ENCODE measurements around the gene METTL21A. TPM values are rescaled to one million over a fixed set of nuclear protein-coding genes. Genes with fewer than 3 reads are reported as not detected.

The METTL21A gene
- total and polyA plus RNA-seq, 2 donors from 2014 or later, result 10.7 to 17.4 TPM

DNA sequence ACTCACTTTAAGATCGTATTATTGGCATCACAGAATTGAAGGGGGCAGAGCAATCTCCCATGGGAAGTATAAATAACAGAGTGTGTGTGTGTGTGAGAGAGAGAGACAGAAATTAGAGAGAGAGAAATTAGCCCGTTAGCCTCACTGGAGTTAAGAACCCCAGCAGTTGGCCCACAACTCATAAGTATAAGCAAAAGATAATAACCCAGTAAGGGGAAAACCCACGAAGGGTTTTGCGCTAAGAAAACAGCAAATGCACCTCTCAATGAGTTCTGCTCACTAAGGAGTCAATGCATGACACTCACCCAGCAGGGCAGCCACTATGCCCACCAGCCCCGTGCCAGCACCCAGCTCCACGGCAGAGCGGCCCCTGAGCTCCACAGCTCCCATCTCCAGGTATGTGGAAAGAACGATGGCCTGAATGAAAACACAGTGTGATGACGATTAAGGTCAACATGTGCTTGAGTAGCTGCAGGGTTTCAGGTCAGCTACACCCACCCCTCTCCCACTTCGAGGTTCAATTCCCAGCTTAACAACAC is 3.6 kb downstream of the METTL21A start:
- no peak for DNase-seq
- no peak for FAIRE-seq
- Histone ChIP-seq H3K4me3 (ENCODE audit: low read length in 3 of 3) (no peak overlapping the region), H3K9me3 (ENCODE audit: control insufficient read depth in 2 of 3, insufficient read depth in 1 of 3, low read length in 3 of 3) (no peaks in the 10 kb centered on the region), H3K36me3 (ENCODE audit: control insufficient read depth in 2 of 3, insufficient read depth in 3 of 3, low read length in 3 of 3) (peaks cover 0 to 5% (median 5%) of the 10 kb centered on the region in 3 donors), H3K27ac (ENCODE audit: low read depth in 2 of 2, low read length in 2 of 2) (no peak overlapping the region), H3K27me3 (ENCODE audit: control insufficient read depth, insufficient read depth, low read length) (no peaks in the 10 kb centered on the region), H3K4me1 (ENCODE audit: control insufficient read depth in 2 of 3, insufficient read depth in 2 of 3, low read depth in 1 of 3, low read length in 3 of 3) (peaks cover 0 to 5% (median 3%) of the 10 kb centered on the region in 3 donors), H3K9ac (ENCODE audit: low read length in 3 of 3) (no peak overlapping the region)
- TF ChIP-seq, protein P1, sequence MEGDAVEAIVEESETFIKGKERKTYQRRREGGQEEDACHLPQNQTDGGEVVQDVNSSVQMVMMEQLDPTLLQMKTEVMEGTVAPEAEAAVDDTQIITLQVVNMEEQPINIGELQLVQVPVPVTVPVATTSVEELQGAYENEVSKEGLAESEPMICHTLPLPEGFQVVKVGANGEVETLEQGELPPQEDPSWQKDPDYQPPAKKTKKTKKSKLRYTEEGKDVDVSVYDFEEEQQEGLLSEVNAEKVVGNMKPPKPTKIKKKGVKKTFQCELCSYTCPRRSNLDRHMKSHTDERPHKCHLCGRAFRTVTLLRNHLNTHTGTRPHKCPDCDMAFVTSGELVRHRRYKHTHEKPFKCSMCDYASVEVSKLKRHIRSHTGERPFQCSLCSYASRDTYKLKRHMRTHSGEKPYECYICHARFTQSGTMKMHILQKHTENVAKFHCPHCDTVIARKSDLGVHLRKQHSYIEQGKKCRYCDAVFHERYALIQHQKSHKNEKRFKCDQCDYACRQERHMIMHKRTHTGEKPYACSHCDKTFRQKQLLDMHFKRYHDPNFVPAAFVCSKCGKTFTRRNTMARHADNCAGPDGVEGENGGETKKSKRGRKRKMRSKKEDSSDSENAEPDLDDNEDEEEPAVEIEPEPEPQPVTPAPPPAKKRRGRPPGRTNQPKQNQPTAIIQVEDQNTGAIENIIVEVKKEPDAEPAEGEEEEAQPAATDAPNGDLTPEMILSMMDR (IDR thresholded peaks at IDR 0.05; ENCODE audit: borderline replicate concordance, extremely low read depth, insufficient read depth), result no peak
- intact Hi-C loops (cut with DNase I), result no loop called here

DNA sequence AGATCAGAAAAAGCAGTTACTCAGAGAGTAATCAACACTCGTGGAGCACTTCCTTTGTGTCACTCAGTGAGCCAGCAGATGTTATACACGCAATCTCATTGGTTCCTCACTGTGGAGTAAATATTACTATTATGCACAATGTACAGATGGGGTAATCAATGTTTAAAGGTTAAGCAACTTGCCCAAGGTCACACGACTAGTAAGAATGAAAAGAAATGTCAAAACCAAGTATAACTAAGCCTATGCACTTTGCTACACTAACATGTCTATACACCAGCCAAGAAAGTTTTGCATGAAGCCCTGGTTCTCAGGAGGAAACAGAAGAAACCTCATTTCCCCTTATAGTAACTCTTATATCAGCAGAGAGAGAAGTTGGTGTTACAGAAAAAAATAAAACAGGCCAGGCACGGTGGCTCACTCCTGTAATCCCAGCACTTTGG is 5.4 kb downstream of the METTL21A start:
- no peak overlapping the region for H3K27ac ChIP-seq (ENCODE audit: low read depth in 2 of 2, low read length in 2 of 2)
- no peak overlapping the region for H3K9ac ChIP-seq (ENCODE audit: low read length in 3 of 3)
- H3K36me3 ChIP-seq (ENCODE audit: control insufficient read depth in 2 of 3, insufficient read depth in 3 of 3, low read length in 3 of 3), result peaks cover 0 to 5% (median 5%) of the 10 kb centered on the region in 3 donors
- no peak overlapping the region for H3K4me3 ChIP-seq (ENCODE audit: low read length in 3 of 3)
- TF ChIP-seq, protein P1 (IDR thresholded peaks at IDR 0.05; ENCODE audit: borderline replicate concordance, extremely low read depth, insufficient read depth), result no peak
- peaks cover 0 to 5% (median 3%) of the 10 kb centered on the region in 3 donors for H3K4me1 ChIP-seq (ENCODE audit: control insufficient read depth in 2 of 3, insufficient read depth in 2 of 3, low read depth in 1 of 3, low read length in 3 of 3)
- no peaks in the 10 kb centered on the region for H3K27me3 ChIP-seq (ENCODE audit: control insufficient read depth, insufficient read depth, low read length)
- H3K9me3 ChIP-seq (ENCODE audit: control insufficient read depth in 2 of 3, insufficient read depth in 1 of 3, low read length in 3 of 3), result no peaks in the 10 kb centered on the region
- no peak for FAIRE-seq
- DNase-seq, result no peak
- intact Hi-C loops (cut with DNase I), result no loop called here

GRCh38 chr2:207617011-207617671 is 8.1 kb downstream of the METTL21A start:
- Histone ChIP-seq H3K27me3 (ENCODE audit: control insufficient read depth, insufficient read depth, low read length) (no peaks in the 10 kb centered on the region), H3K27ac (ENCODE audit: low read depth in 2 of 2, low read length in 2 of 2) (peak overlapping the region; percentile 45 to 53), H3K36me3 (ENCODE audit: control insufficient read depth in 2 of 3, insufficient read depth in 3 of 3, low read length in 3 of 3) (peaks cover 0 to 5% (median 5%) of the 10 kb centered on the region in 3 donors), H3K4me1 (ENCODE audit: control insufficient read depth in 2 of 3, insufficient read depth in 2 of 3, low read depth in 1 of 3, low read length in 3 of 3) (peaks cover 0 to 2% (median 0%) of the 10 kb centered on the region in 3 donors), H3K9ac (ENCODE audit: low read length in 3 of 3) (no peak overlapping the region), H3K4me3 (ENCODE audit: low read length in 3 of 3) (no peak overlapping the region), H3K9me3 (ENCODE audit: control insufficient read depth in 2 of 3, insufficient read depth in 1 of 3, low read length in 3 of 3) (no peaks in the 10 kb centered on the region)
- no peak for FAIRE-seq
- TF ChIP-seq, protein P1 (IDR thresholded peaks at IDR 0.05; ENCODE audit: borderline replicate concordance, extremely low read depth, insufficient read depth), result no peak
- DNase-seq, result peak in 1 of 5 donors; percentile 28
- intact Hi-C loops (cut with DNase I), result no loop called here
